Epidermal melanocyte (primary cell): ENCODE measurements around the gene IL36G.

Source experiments
- DNase-seq: peaks from one replicate; pipeline ENCODE4 v3.0.0; 2011; ENCODE audit warnings: low spot score; ENCODE audit not compliant: insufficient read length

Gene IL36G

DNA sequence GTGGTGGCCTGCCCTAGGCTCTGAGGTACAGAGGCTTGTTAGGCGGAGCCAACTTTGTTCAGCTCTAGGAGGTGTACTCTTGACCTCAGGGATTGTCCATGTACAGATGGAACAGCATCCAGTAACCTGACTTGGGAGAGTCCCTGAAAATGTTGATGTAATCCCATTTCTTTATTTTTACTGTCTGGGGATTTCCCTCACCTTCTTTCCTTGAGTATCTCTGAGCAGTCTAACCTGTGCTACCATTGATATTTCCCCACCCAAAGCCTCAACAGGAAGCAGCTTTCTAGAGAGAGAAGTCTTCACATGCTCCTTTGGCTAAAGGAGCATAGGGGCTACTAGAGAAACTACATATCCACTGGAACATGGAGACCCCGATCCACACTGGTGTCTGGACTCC lies 37.8 kb downstream of the IL36G start:
- no peak for DNase-seq

DNA sequence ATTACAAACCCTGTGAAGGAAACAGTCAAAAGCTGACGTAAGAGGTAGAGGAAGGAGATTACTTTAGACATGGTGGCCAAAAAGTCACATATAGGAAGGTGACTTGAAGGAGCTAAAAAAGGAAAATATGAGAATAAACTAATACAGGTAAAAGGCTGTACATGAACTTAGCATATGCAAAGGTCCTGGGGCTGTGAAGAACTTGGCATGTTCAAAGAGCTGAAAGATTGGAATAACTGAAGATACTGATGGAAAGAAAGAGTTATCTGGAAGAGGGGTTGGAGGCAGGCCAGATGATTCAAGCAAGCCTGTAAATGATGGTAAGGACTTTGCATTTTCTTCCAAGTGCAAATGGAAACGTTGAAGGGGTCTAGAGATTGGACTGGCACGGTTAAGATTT lies 40.7 kb downstream of the IL36G start:
- DNase-seq, result no peak

DNA sequence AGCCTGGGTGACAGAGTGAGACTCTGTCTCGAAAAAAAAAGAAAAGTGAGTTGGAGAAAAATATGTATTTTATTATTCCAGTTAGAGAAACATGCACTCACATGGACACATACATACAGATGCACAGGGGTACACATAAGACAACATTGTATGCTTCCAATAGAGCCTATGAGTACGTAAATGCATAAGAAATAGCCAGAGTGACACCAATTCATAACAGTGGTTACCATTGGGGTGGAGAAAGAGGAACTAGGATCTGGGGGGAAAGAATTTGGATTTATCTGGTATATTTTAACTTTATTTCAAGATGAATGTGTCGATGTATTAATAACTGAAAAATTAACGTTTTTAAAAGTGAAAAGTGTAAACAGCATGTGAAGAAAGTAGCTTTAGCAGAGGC lies 43.5 kb downstream of the IL36G start:
- DNase-seq, result no peak

DNA sequence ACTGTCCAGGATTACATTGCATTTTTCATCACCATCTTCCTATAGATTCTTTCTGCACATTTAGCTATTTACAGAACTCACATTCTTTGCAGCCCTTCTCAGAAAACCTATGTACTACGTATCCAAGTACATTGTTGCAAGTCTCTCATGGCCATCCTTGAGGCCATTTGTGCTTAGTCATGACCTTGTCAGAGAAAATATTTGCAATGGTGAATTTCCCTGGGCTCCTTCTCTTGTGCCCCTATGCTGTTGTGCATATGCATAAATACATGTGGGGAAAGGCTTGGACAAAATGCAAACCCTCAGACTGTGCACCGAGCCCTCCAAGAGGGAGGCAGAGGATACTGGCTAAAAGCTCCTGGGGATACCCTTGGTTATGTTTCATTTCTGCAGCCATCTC lies 47.0 kb downstream of the IL36G start:
- no peak for DNase-seq

DNA sequence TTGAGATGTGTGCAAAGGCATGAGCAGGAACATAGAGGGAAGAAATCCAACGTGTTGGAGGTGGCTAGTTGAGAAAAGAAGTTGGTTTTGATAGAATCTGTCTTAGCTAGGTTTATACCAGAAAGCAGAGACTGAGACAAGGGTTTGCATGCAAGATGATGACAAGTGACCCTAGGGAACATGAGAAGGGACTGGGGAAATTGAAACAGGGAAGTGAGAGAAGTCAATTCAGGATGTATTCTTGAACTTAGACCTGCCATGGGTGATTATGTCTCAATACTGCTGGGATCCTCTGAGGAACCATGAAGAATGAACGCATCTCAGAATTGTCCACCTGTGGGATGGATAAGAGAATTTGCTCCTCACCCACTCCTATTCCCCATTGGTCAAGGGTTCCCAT lies 47.9 kb downstream of the IL36G start:
- DNase-seq, result no peak

DNA sequence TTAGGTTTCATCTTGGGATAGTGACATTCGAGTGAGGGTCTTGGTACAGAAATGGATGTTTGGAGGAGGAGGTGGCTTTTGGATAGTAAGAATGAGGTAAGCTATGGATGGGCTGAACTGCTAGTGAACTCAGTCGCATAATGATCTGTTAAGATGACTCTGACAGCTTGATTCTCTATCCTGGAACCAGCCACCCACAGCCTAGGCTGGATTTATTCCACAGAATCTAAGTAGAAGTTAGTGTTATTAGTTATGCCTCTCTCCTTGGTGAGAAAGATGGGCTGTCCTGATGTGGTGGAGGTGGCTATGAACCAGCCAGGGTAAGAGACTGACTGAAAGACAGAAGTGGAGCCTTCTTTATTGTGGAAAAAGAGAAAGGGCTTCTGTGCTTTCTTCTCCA lies 49.9 kb downstream of the IL36G start:
- DNase-seq, result no peak

DNA sequence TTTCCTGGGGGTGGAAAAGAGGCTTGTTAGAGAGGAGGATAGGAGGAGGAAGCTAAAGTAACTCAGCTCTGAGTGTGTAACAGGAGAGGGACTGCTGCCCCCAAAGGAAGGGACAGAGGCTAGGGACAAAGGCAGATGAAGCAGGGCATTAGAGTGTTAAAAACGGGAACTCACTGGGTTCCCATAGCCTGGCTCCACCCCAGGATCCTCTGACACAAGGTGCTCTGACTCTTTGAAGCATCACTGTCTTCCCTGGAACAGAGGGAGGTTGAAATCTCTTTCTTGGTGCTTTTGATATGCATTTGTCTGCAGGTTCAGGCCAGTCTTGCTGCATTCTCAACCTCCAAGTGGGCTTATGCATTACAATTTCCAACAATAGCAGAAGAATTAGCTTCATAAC lies 50.3 kb downstream of the IL36G start:
- DNase-seq, result no peak

DNA sequence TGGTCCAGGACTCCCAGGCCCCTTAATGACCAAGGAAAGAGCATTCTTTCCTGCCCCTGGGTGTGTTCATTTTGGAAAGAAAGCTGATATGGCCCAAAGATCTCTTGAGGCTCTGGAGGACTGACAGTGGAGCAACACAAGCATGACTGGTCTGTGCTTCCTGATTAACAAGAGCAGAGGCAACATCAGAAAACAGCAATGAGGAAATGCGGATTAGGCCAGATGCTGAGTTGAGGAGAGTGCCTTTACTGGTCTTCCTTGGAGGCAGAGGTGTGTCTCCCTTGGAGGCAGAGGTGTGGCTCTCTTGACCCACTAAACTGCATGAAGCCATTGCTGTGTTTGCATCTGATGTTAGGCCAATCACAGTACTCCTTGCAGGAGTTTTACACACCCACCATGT lies 54.9 kb downstream of the IL36G start:
- DNase-seq, result no peak

DNA sequence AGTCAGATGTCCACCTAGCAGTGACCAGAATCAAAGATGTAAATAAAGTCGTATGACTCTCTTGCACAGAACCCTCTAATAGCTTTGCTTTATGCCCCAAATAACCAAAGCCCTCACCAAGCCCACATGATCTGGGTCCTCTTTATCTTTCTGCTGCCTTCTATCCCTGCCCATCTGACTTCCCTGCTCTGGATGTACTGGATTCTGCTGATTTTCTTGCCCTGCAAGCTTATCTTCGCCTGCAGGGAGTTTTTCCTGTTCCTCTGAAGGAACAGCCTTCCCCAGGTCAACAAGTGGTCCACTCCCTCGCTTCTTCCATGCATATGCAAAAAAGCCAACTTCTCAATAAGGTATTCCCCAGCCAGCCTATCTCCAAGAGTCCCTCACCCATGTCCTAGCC lies 56.2 kb downstream of the IL36G start:
- DNase-seq, result no peak
